ENCODE results near the gene SKOR1.

The SKOR1 gene

DNA sequence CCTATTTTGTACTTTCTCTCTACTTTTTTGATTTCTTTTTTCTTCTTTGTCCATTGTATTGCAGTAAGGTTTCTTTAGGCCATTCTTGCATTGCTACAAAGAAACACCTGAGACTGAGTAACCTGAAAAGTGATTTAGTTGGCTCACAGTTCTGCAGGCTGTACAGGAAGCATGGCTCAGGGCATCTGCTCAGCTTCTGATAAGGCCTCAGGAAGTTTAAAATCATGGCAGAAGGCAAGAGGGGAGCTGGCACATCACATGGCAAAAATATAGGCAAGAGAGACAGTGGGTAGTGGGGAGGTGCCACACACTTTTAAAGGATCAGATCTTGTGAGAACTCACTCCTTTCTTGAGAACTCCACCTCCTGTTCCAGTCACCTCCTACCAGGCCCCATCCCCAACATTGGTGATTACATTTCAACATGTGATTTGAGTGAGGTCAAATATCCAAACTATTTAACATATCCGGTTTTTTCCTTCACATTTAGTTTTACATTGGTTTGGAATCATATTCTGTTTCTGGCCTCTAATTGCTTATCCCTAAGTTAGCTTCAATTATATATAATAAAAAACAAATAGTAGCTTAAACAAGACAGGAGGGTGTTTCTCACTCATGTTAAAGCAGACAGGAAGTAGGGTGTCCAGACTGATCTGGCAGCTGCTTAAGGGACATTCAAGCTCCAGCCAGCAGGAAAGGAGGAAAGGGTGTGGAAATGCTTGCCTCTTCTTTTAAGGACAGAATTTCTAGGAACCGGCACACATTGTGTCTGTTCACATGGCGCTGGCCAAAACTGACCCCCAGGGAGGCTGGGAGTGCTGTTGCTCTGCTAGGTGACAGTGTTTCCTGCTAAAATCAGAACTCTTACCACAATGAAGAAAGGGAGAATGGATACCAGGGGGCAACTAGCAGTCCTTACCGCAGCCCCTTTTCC, 28.8 kb upstream of the SKOR1 start:
- DNase-seq (ENCODE audit: low spot score): no peak

GRCh38 chr15:67799801-67800205, 25.5 kb upstream of the SKOR1 start:
- no peak for DNase-seq (ENCODE audit: low spot score)

DNA sequence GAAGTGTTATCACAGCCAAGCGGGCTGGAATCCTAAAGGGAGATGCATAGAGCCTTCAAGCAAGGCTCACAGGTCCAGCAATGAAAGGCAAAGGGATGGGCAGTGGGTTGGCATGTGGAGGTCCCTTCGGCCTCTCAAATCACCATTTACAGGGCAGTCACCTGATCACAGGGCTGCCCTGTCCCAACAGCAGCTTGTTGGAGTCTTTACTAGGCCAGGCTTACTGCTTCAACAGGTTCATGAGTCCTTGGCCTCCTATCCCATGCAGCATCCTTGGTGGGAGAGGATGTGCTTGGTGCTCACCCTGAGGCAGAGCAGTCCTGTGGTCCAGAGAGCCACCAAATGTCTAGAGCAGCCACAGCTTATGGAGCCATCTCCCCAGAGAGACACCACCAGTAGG, 24.2 kb upstream of the SKOR1 start:
- DNase-seq (ENCODE audit: low spot score): no peak

- DNase-seq (ENCODE audit: low spot score): no peak
Observed at GRCh38 chr15:67801926-67802914, 23.1 kb upstream of the SKOR1 start.

GRCh38 chr15:67803299-67803698, 22.0 kb upstream of the SKOR1 start:
- no peak for DNase-seq (ENCODE audit: low spot score)

DNA sequence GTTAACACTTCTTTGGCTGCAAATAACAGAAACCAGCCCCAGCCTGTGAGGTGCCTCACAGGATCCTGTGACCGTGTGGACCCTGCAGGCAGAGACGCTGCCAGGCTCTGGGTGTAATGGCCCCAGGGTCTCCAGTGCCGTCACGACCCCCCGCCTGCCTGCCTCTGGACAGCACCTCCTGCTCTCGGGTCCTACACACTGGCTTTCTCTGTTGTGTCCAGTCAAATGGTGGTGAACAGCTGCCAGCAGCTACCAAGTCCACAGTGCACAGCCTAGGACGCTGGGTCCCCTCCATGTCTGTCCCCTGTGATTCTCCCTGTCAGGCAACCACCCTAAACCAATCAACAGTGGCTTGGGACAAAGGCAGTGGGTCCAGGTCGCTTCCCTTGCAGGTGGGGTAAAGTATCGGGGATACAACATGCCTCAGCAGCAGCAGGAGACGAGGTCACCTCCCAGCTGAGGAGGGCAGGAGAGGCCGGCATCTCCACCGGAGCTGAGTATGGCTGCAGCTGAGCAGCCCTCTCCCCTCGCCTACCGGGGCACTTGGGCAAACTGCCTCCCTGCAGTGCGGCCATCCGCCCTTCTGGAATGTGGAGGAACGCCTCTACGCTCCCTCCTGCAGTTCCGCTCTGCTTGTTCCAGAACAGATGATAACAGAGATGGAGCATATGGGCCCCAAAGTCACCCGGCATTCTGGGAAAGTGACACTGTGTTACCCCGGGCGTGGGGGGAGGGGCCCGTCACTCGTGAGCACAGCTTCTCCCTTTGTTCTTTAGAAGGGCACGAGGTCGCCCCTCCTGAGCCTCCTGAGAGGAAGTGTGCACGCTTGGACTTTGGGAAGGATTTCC, 21.1 kb upstream of the SKOR1 start:
- no peak for DNase-seq (ENCODE audit: low spot score)

DNA sequence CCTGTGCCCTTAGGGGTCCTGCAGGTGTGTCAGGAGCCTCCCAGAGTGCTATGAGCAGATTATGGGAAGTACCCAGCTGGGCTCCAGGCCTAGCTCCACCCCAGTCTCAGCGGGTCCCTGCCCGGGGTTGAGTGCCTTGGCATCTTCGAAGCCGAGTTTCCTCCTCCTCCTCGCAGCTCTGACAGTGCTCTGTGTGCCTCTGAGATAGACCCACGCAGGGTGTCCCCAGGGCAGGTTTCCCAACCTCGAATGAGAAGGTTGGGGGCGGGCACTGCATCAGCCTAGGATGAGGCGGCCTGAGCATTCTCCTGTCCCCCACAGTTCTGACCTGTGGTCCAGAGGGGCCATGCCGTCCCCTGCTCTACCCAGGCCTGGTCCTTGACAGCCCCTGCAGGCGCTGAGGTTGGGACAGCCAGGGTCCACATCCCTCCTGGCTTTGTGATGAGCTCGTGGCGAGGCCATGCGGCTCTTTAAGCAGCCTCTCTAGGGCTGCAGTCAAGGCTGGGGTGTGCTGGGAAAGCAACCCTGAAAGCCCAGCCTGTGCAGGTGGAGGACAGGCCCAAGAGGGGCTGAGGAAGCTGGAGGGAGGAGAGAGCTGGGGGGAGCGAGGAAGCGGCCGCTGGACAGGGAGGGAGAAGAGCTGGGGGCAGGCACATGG, 20.2 kb upstream of the SKOR1 start:
- no peak for DNase-seq (ENCODE audit: low spot score)

- no peak for DNase-seq (ENCODE audit: low spot score)
Observed at GRCh38 chr15:67805666-67806516, 19.4 kb upstream of the SKOR1 start.

GRCh38 chr15:67806536-67806935, 18.8 kb upstream of the SKOR1 start:
- no peak for DNase-seq (ENCODE audit: low spot score)

GRCh38 chr15:67807141-67807540, 18.2 kb upstream of the SKOR1 start:
- no peak for DNase-seq (ENCODE audit: low spot score)

GRCh38 chr15:67807836-67808235, 17.5 kb upstream of the SKOR1 start:
- no peak for DNase-seq (ENCODE audit: low spot score)

DNA sequence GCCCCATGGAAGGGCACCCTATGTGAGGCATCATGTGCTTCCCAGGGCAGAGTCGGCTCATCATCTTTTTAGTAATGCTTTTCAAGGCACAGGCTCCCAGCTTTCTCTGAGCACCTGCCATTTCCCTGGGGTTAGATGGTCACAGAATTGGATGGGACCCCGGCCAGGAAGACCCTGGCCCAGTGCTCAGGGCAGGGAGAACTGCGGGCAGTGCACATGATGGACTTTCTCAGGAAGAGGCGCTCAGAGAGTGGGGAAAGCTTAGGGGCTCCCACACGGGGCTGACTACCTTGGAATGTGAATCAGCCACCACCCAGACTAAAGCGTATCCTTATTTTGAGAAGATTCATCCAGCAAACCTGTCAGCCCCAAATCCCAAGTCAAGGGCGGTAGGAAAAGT, 16.5 kb upstream of the SKOR1 start:
- no peak for DNase-seq (ENCODE audit: low spot score)

GRCh38 chr15:67809441-67809840, 15.9 kb upstream of the SKOR1 start:
- no peak for DNase-seq (ENCODE audit: low spot score)

GRCh38 chr15:67809866-67810265, 15.4 kb upstream of the SKOR1 start:
- no peak for DNase-seq (ENCODE audit: low spot score)

DNA sequence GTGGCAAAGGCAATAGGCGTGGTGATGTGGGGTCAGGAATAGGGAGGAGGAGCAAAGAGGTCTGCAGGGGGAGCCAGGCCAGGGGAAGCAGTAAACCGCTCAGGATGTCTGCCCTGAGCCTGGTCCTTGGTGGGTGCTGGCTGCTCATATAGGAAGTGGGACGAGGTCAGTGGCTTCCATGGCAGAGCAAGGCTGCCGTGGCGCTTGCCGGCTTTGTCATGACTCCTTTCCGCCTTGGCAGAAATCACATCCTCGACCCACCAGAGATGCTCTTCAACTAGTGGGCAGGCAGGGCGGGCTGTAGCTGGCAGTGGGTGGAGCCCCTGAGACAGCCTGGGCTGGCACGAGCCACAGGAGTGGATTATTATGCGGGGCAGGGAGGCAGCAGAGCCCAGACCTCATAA, 13.1 kb upstream of the SKOR1 start:
- no peak for DNase-seq (ENCODE audit: low spot score)

- DNase-seq (ENCODE audit: low spot score): no peak
Observed at GRCh38 chr15:67813104-67813634, 12.1 kb upstream of the SKOR1 start.

- DNase-seq (ENCODE audit: low spot score): no peak
Observed at GRCh38 chr15:67815036-67815592, 10.2 kb upstream of the SKOR1 start.

- DNase-seq (ENCODE audit: low spot score): no peak
Observed at GRCh38 chr15:67816668-67817067, 8.6 kb upstream of the SKOR1 start.

- DNase-seq (ENCODE audit: low spot score): no peak
Observed at GRCh38 chr15:67818464-67818863, 6.8 kb upstream of the SKOR1 start.

GRCh38 chr15:67819636-67820035, 5.7 kb upstream of the SKOR1 start:
- DNase-seq (ENCODE audit: low spot score): no peak
